Embryonic facial prominence (tissue), 1 donor: ENCODE results near the gene ATP2A3.

ENCODE experiments used
- DNase-seq: peaks from one replicate; pipeline ENCODE4 v3.0.0-alpha.2; 2016; ENCODE audit errors: extremely low spot score

The ATP2A3 gene

DNA sequence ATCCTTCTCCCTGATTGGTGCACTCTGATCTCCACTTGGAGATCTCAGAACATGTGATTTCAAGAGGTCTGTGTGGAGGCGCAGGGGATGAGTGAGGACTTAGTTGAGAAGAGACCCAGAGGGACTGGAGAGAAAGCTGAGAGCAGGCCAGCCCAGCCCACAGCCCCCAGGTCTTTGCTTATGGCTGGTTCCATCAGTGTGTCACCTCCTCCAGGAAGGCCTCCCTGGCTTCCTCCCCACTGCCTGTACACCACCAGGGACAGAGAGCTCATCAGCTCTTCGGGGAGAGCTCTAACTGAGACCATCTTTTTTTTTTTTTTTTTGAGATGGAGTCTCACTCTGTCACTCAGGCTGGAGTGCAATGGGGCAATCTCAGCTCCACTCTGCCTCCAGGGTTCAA lies 51.4 kb downstream of the ATP2A3 start:
- DNase-seq = no peak

DNA sequence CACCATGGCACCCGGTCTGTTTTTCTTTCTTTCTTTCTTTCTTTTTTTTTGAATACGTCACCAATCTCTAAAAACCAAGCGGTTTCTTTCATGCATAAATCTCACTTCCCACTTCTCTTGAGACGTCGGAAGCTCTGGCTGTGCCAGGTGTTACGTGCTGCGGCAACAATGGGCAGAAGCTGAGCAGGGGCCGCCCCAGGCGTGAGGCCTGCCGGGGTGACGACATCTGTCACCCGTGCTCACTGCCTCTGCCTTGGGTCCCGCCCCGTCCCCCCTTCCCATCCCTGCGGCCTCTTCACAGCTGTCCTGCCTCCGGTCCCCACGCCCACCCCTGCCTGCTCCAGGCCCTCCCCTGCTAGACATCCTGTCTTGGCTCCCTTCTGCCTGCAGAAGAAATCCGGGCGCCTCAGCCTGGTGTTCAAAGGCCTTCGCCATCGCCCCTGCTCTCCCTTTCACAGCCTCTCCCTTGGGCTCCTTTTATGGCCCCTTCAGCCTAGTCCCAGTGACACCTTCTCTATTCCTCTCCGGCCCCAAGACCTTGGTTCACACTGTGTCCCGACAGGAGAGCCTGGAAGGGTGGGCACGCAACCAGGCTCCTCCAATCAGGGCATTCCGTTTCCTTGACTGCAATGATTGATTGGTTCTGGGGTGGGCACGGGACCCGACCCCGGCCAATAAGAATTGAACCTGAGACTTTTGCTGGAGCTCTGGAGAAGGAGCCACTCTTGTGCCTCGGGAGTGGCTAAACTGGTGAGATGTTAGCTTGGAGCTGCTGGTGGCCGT lies 52.8 kb downstream of the ATP2A3 start:
- no peak for DNase-seq

DNA sequence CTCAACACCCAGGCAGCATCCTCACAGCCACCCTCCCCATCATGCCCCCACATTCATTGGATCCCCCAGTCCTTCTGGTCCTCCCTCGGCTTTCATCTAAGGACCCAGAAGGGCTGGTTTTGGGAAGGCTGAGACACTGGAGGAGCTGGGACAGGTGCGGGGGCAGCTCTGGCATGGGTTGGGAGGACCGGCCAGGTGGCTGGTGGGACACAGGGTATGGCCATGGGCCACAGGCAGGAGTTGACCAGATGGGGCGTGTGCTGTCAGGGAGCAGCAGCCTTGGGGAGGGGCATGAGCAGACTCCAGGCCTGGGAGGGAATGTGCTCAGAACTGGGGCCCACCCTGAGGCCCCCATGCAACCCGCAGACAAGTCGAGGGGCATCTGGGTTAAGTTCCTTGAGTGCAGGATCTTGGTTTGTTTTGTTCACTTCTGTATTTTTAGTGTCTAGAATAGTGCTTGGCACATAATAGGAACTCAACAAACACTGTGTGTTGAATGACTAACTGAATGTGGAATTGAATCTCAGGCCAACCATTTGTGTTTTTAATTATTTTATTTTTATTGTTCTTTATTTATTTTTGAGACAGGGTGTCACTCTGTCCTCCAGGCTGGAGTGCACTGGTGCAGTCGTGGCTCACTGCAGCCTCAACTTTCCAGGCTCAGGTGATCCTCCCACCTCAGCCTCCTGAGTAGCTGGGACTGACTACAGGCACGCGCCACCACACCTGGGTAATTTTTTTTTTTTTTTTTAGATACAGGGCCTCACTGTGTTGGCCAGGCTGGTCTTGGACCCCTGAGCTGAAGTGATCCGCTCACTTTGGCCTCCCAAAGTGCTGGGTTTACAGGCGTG lies 53.6 kb downstream of the ATP2A3 start:
- no peak for DNase-seq

GRCh38 chr17:3909257-3909656 lies 55.0 kb downstream of the ATP2A3 start:
- DNase-seq = no peak

DNA sequence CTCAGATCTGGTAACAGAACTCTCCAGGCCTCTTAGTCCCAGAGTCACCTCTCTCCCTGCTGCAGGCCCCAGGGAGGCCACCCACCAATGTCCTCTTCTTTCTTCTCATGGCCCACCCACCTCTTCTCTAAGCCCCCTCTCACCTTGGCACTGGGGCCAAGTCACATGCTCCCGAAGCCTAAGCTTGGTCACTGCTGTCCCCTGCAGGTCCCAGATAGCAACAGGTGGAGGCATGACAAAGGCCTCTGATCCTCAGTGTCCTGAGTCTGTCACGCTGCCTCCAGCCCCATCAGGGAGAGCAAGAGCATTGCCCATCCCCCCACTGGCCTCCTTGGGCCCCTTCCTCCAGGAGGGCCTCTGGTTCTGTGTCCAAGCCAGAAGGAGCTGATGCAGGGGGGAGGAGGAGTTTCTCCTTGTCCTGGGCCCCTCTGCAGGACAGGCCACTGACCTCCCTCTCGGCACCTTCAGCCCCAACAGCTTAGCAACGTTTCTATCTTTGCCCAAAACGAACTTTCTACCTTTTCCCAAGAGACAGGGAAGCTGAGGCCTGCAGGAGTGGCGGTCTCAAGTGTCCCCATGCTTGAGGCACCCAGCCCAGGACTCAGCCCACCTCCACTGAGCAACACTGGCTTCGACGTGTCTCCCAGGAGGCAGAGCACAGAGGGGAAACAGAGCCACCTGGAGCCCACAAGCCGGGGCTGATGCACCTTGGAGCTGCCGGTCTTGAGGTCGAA lies 56.6 kb downstream of the ATP2A3 start:
- DNase-seq = no peak

DNA sequence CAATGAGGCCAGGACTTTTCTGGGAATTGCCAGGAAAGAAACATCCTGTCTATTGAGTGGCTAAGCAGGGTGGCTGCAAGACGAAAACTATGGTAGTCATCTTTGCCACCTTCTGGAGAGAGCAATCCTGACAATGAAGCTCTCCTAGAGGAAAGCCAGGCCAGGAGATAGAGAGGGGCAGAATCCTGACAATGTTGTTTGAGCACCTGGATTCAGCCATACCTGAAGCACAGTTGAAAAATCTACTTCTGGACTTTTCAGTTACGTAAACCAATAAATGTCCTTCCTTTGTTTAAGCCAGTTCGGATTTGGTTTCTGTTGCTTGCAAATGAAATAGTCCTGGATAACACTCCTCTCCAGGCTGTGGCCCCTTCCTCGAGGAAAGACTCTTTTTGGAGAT lies 57.4 kb downstream of the ATP2A3 start:
- DNase-seq = no peak

DNA sequence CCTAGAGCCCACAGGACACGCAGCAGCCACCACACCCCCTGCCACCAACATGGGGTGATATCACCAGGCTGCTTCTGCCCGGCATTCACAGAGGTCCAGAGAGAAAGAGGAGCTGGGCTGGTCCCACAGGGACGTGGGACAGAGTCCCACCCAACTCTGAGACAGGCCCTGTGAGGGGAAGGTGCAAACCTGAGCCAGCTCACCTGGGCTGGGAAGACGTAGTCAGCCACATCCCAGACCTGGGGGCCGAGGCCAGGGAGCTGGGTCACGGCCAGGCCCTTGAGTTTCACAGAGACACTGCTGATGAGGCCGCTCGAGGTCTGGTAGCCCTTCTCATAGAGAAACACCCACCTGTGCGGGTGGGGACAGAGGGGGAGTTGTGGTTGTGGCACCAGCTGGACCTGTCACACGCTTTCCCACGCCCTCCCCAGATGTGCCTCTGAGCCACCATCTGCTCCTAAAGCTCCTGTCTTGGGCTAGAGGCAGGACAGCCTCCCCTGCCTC lies 59.2 kb downstream of the ATP2A3 start:
- no peak for DNase-seq

GRCh38 chr17:3904501-3904900 lies 59.7 kb downstream of the ATP2A3 start:
- no peak for DNase-seq

DNA sequence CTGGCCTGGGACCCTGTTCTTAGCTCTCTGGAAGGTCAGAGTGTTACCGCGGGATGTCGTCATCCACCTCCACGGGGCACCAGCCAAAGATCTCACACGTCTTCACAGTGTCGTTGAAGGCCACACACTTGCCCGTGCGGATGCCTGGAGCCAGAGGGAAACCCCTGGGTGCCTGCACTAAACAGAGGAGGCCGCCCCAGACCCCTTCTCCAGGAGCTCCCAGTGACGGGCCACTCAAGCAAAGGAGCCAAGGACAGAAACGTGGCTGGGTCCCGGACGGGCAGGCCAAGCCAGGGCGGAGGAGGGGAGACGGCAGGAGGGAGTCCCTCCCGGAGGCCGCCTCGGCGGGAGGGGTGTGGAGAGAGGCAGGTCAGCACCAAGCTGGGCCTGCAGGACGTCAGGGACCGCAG lies 60.4 kb downstream of the ATP2A3 start:
- no peak for DNase-seq

- DNase-seq = no peak
These were observed 61.0 kb downstream of the ATP2A3 start for GRCh38 chr17:3903051-3903825.

GRCh38 chr17:3900646-3901045 lies 63.6 kb downstream of the ATP2A3 start:
- DNase-seq = no peak

DNA sequence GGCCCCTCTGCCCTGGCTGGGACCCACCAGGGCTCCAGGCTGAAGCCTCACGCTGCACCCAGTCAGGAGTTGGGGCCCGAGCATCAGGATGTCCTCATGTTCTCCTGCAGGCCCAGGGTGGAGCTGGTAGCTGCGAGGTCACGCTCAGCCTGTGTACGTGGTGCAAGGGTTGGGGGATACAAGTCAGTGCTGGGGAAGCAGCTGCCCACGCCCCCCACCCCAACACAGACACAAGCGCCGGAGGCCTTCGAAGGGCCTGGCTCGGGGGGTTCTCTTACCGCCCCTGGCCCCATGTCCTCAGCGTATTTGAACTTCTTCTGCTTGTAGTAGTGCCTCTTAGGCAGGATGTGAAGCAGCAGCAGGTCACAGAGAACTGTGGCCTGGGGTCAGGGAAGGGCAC lies 66.5 kb downstream of the ATP2A3 start:
- no peak for DNase-seq

DNA sequence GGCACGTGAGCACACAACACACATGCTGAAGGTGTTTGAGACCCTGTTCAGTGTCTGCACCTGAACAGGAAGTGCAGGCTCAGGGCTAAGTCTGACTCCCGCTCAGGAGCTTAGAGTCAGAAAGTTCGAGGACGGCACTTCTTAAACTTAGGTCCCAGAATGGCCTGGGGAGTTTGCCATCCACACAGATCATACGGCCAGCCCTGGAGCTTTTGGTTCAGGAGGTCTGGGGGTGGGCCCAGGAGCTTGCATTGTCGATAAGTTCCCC lies 67.3 kb downstream of the ATP2A3 start:
- DNase-seq = no peak

- no peak for DNase-seq
These were observed 67.9 kb downstream of the ATP2A3 start for GRCh38 chr17:3896108-3896967.

DNA sequence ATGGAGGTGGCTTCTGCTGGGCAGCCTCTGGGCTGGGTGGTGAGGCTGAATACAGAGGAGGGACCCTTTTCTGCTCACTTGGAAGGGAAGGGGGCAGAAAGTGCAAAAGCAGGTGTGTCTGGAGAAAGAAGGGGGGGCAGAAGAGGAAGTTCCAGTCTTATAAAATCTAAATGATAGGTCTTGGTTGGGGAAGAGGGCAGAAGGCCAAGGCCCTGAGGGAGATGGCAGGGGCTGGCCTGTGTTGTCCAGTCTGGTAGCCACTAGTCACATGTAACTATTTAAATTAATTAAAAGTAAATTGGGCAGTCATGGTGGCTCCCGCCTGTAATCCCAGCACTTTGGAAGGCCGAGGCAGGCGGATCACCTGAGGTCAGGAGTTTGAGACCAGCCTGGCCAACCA lies 68.9 kb downstream of the ATP2A3 start:
- DNase-seq = no peak

GRCh38 chr17:3894911-3895343 lies 69.3 kb downstream of the ATP2A3 start:
- DNase-seq = no peak

DNA sequence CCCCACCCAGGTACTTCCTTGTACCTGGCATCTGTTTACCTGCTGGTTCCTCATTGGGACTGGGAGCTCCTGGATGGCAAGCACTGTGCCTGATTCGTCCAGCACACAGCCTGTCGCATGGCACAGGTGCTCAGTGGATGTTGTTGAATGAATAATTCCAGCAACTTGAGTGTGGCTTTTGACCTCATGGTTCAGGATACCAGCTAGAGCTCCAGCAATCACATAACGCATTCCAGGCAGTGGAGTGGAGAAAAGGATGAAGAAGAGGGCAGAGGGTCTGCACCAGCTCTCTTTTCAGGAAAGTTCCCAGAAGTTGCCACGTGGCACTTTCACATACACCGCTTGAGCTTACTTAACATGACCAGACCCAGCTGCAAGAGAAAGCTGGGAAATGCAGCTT lies 70.0 kb downstream of the ATP2A3 start:
- no peak for DNase-seq

DNA sequence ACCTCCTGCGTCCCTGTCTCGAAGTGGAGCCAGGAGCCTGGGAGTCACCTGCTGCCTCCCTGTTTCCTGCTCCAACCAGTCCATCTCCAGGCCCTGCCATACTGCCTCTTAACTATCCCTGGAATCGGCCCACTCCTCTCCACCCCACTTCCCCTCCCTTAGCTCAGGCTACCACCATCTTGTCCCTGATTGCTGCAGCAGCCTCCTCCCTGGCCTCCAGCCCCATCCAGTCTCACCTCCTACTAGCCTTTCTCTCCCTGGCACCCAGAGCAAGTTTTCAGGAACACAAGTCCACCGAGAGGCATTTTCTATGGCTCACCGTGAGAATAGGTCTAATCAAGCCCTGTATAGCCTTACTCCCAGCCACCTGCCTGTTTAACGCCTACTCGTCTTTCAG lies 70.5 kb downstream of the ATP2A3 start:
- no peak for DNase-seq

DNA sequence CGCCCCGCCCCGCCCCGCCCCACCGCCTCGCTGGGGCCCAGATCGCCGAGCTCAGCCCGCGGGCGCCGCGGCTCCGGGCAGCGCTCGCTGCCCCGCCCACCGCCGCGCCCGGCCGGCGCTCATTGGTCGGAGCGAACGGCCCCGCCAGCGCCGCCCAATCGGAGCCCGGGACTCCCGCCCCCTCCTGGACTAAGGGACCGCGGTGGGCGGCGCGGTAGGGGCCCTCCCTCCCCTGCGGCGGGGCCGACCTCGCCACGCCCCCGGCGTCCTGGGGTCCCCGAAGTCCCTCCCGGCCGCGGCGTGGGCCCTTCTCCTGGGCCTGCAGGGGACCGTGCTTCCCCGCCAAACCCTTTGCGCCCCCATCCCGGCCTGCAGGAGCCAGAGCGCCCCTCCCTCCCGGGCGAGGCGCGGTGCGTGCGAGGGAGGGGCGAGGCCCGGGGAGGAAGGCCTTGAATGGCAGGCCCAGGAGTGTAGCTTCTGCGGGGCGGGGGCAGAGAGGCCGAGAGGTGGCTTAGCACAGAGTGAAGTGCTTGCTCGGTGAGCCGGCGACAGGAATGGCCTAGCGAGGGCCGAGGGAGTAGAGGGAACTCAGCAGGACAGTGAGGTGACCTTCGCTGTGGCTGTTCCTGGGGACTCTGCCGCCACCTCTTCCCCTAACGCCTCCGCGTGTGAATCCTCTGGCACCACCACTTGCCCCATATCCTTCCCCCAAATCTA lies 71.1 kb downstream of the ATP2A3 start, which contains the start of gene CAMKK1:
Gene CAMKK1 (minus strand): TSS at position 51 of the 717 bp plus-strand sequence. CDS start 7,366 bp downstream, outside the sequence.
- DNase-seq = no peak
